Heart right ventricle (tissue), 16 donors: ENCODE measurements around the gene SLCO2B1. TPM values are rescaled to one million over a fixed set of nuclear protein-coding genes. Genes with fewer than 3 reads are reported as not detected.

Source experiments
- ATAC-seq, 8 donors: fragments of 200-7000 bp; cut with Tn5 transposase; one replicate each; pipeline ENCODE4 v1.9.1; 2020; ENCODE audit warnings: mild to moderate bottlenecking in 8 of 8, moderate library complexity in 8 of 8, moderate number of reproducible peaks in 1 of 8
- DNase-seq, 2 donors: peaks; one replicate each; pipeline ENCODE4 v3.0.0-alpha.2; 2020
- H3K27ac ChIP-seq, 10 donors: fragments of 200-600 bp; sonication (generic) in 2 of 10; one replicate each; pipeline versions ENCODE4 v1.5.0 to v1.8.0; 2020 to 2022; ENCODE audit warnings: mild to moderate bottlenecking in 3 of 10
- H3K27me3 ChIP-seq, 7 donors: fragments of 200-600 bp; one replicate each; pipeline ENCODE4 v1.8.0; 2021 to 2022; ENCODE audit warnings: mild to moderate bottlenecking in 2 of 7
- H3K36me3 ChIP-seq, 9 donors: fragments of 200-600 bp; sonication (generic) in 1 of 9; one replicate each; pipeline versions ENCODE4 v1.5.0 to v1.8.0; 2020 to 2022; ENCODE audit warnings: mild to moderate bottlenecking in 2 of 9
- H3K4me1 ChIP-seq, 9 donors: fragments of 200-600 bp; sonication (generic) in 1 of 9; one replicate each; pipeline versions ENCODE4 v1.5.0 to v1.8.0; 2020 to 2022; ENCODE audit warnings: mild to moderate bottlenecking in 4 of 9
- H3K4me3 ChIP-seq, 10 donors: fragments of 200-600 bp; sonication (generic) in 2 of 10; one replicate each; pipeline versions ENCODE4 v1.5.0 to v1.8.0; 2020 to 2022; ENCODE audit warnings: mild to moderate bottlenecking in 7 of 10, moderate library complexity in 2 of 10
- H3K9me3 ChIP-seq, 11 donors: fragments of 200-600 bp in 10 of 11; sonication (generic) in 2 of 11; one replicate each; pipeline versions ENCODE4 v1.5.0 to v1.8.0; 2013 to 2022; ENCODE audit warnings: mild to moderate bottlenecking in 2 of 11, control low read depth in 1 of 11, moderate library complexity in 1 of 11
- CTCF ChIP-seq, 9 donors: fragments of 200-600 bp; sonication (generic) in 2 of 9; IDR thresholded peaks; one replicate each; pipeline versions ENCODE4 v1.5.0 to v1.8.0; 2021 to 2022; ENCODE audit warnings: antibody characterized with exemption in 9 of 9, mild to moderate bottlenecking in 5 of 9, moderate library complexity in 1 of 9
- WGBS, 2 donors: extraction: QIAGEN DNeasy Blood & Tissue Kit; methylation state at CpG; one replicate each; pipeline ENCODE4 v1.1.7; 2013; ENCODE audit warnings: inconsistent platforms in 1 of 2; 5-methylcytosine and 5-hydroxymethylcytosine counted together
- intact Hi-C, 10 donors: fragments of 100-400 bp; cut with DNase I; formaldehyde crosslinking; loops; one replicate each; pipeline versions ENCODE4 v1.11.1 to v1.14.2; 2022
- polyA plus RNA-seq, 2 donors: library from polyadenylated mRNA; stranded (reverse); fragments of 200-250 nt; gene quantifications; one replicate each; pipeline ENCODE4 v1.2.3, GENCODE V29; 2013
- total RNA-seq, 10 donors: library from RNA; stranded (reverse); fragmentation: NEBNext Ultra II Directional in 3 of 10; extraction: Animal tissue kit (Norgen Biotek cat#: 25700) in 3 of 10; gene quantifications; one replicate each; pipeline versions ENCODE4 v1.2.1 to v1.2.4, GENCODE V29; 2021 to 2023
- donor health status: Arrhythmogenic right ventricular cardiomyopathy.
- donor health status: ischemic (EF 13 %, LVEDD 7.1; RV severe dilation, severe dysfunction).
- donor health status: healthy with polysubstance abuse.
- donor health status: DM: no; HTN: yes; CAD: no.
- donor health status: DM: no; HTN: no; CAD: no.
- donor health status: ischemic (EF 25% LVEDD 6.9; RV normal size, moderate dysfunction).
- donor health status: ischemic (EF 25% LVEDD 5.7; RV mildly dilated, moderate dysfunction).
- donor health status: healthy.
- donor health status: DM: yes; HTN: yes; CAD: no.
- donor health status: Ischemic cardiomyopathy.
- donor health status: ischemic (EF 35%, LVEDD 5.7; RV mildly dilated, moderate dysfunction).
- donor health status: nonischemic (EF 11% LVEDD 7.7; RV severe dilation, severe dysfunction).
- donor health status: DM: yes; HTN: yes; CAD: no.
- donor health status: PGD.
- donor health status: ischemic (EF 29% LVEDD 5.4; RV normal size, mild dysfunction).
- donor health status: nonischemic (EF 23%, LVEDD 6.1; RV moderate dilation, normal function).

The SLCO2B1 gene
- total and polyA plus RNA-seq, 12 donors: 5.2 to 69.0 (median 16.9) TPM

- Histone ChIP-seq H3K27ac (no peak overlapping the region), H3K36me3 (no peaks in the 10 kb centered on the region), H3K4me1 (no peaks in the 10 kb centered on the region), H3K27me3 (peaks cover 0 to 71% (median 33%) of the 10 kb centered on the region in 7 donors), H3K4me3 (no peak overlapping the region), H3K9me3 (no peaks in the 10 kb centered on the region)
- ATAC-seq: no peak
- intact Hi-C loops: loop anchor here in 3 of 10 donors (10.0 kb wide), 2 partner anchors 110 to 210 kb away; no protein-coding TSS in a partner anchor
- TF ChIP-seq CTCF (IDR thresholded peaks at IDR 0.05): no peak
- 79 to 86% methylated on average over 5 of the region's 5 CpGs for WGBS, 2 donors
- no peak for DNase-seq
These were observed 15.8 kb upstream of the SLCO2B1 start for GRCh38 chr11:75135021-75135650.

GRCh38 chr11:75135651-75136050 lies 15.3 kb upstream of the SLCO2B1 start:
- no peaks in the 10 kb centered on the region for H3K9me3 ChIP-seq
- no peak overlapping the region for H3K27ac ChIP-seq
- DNase-seq (no peak), ATAC-seq (no peak)
- TF ChIP-seq CTCF (IDR thresholded peaks at IDR 0.05): no peak
- H3K27me3 ChIP-seq: peaks cover 0 to 66% (median 33%) of the 10 kb centered on the region in 7 donors
- intact Hi-C loops: loop anchor here in 3 of 10 donors (10.0 kb wide), 2 partner anchors 111 to 211 kb away; no protein-coding TSS in a partner anchor
- H3K36me3 ChIP-seq: no peaks in the 10 kb centered on the region
- no peak overlapping the region for H3K4me3 ChIP-seq
- 73 to 93% methylated on average over 1 of the region's 1 CpG for WGBS, 2 donors
- peaks cover 0 to 5% (median 0%) of the 10 kb centered on the region in 9 donors for H3K4me1 ChIP-seq

DNA sequence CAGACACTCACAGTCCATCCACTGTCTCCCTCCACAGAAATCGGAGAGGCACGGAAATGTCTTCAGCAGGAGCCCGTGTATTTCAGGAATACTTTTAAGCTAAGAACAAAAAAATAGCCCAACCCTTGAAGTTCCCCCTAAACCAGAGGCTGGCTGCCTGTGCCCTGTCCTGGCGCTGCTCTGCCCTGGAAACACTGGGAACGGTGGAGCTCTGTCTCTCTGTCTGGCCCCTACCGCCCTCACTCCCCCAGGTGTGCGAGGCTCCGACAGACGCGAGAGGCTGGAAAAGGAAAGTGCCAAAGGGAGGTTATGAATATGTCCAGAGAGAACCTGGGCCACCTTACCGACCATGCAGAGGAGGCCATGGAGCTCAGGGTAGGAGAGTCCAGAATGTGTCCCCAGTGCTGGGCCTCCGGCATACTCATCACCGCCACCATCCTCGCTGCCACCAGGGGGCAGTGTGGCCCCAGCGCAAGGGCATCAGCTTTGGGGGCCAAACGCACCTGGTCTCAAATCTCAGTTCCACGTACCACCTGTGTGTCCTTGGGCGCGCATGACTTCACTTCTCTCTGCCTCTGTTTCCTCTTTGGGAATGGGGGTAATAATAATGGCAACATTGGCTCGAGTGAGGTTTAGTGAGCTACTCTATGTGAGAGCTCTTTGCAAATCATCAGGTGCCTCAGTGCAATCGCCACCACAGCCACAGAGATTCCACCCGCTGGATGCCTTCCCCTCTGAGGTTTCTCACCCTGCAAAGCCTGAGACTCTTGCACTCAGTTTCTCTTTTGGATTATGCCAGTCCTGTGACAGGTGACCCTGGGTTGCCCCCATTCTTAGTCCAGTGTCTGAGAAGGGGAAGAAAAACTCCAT lies 10.4 kb upstream of the SLCO2B1 start:
- 33 to 34% methylated on average over 22 of the region's 22 CpGs for WGBS, 2 donors
- Histone ChIP-seq H3K27ac (no peak overlapping the region), H3K4me1 (peaks cover 3 to 36% (median 17%) of the 10 kb centered on the region in 9 donors), H3K36me3 (no peaks in the 10 kb centered on the region), H3K9me3 (no peaks in the 10 kb centered on the region), H3K4me3 (no peak overlapping the region), H3K27me3 (peaks cover 0 to 40% (median 17%) of the 10 kb centered on the region in 7 donors)
- ATAC-seq: peak; percentile 43 to 72 (median 56)
- TF ChIP-seq CTCF (IDR thresholded peaks at IDR 0.05): peak; percentile 93 to 97 (median 95)
- intact Hi-C loops: loop anchor here (1.0 to 10.0 kb wide), 10 partner anchors 64 to 118 kb away; partner anchors contain the start of gene TPBGL (in 3 of the 10)
- peak; percentile 63 to 76 for DNase-seq

DNA sequence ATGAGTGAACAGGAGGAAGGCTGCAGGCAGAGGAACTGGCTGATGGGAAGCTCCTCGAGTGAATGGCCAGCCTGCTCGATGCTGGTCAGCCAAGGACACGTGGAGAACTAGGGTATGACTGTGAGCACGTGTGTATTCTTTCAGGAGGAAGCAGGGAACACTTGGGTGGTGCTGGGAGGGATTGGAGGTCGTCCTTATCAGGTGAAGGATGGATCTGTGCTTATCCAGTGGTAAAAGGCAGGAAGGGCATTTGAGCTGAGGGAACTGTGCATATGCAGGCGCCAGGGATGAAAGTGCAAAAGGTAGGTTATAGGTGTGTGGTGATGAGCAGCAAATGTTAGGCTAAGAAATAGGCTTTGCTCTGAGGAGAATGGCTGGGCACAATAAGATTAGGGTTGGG lies 9.7 kb upstream of the SLCO2B1 start:
- ATAC-seq (no peak), DNase-seq (no peak)
- intact Hi-C loops: loop anchor here in 7 of 10 donors (1.0 to 10.0 kb wide), 8 partner anchors 64 to 119 kb away; partner anchors contain the start of gene TPBGL (in 3 of the 7)
- Histone ChIP-seq H3K27ac (no peak overlapping the region), H3K4me1 (peaks cover 3 to 43% (median 17%) of the 10 kb centered on the region in 9 donors), H3K4me3 (no peak overlapping the region), H3K36me3 (no peaks in the 10 kb centered on the region), H3K9me3 (no peaks in the 10 kb centered on the region), H3K27me3 (peaks cover 0 to 33% (median 12%) of the 10 kb centered on the region in 7 donors)
- WGBS, 2 donors: 57 to 60% methylated on average over 6 of the region's 6 CpGs
- TF ChIP-seq CTCF (IDR thresholded peaks at IDR 0.05): no peak
